ENCODE measurements around the gene PTPN6. TPM values are rescaled to one million over a fixed set of nuclear protein-coding genes. Genes with fewer than 3 reads are reported as not detected.

PTPN6 gene
- total RNA-seq, 2 donors from 2014 or later = 44.8 to 48.1 TPM

DNA sequence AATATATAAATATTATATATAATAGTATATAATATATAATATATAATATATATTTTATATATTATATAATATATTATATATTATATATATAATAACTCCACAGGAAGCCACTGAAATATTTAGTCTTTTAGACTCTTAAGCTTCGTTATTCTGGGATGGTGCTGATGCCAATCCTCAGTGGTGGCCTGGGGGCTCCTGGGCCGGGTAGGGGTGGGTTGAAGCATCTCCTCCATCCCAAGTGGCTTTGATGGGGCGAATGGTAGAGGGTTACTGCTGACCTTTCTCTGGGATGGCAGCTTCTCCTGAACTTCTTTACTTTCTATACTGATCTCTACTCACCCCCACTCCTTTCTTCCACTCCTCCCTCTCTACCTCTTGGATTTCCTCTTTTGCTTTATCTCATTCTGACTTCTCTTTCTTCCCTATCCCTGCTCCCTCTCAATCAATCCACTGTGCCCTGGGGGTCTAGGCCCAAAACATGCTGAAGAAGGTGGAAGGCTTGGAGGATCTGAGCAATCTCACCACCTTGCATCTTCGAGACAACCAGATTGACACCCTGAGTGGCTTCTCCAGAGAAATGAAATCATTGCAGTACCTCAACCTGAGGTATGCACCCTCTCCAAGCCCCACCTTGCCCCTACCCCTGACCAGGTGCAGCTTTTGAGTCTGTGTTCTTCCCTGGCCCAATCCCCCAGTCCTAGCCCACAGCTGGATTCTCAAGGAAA lies 41.6 kb upstream of the PTPN6 start:
- Histone ChIP-seq H3K36me3 (no peaks in the 10 kb centered on the region), H3K9me3 (no peaks in the 10 kb centered on the region), H3K4me3 (no peak overlapping the region), H3K9ac (ENCODE audit: low read depth in 2 of 2, low read length in 2 of 2) (no peak overlapping the region), H3K27me3 (no peaks in the 10 kb centered on the region), H3K4me1 (no peaks in the 10 kb centered on the region), H3K27ac (no peak overlapping the region)
- DNase-seq = no peak
- intact Hi-C loops (cut with DNase I) = no loop called here
- no peak for TF ChIP-seq CTCF (IDR thresholded peaks at IDR 0.05)

GRCh38 chr12:6912164-6912935 lies 38.8 kb upstream of the PTPN6 start:
- no peak overlapping the region for H3K4me3 ChIP-seq
- no peaks in the 10 kb centered on the region for H3K4me1 ChIP-seq
- no peaks in the 10 kb centered on the region for H3K9me3 ChIP-seq
- no peak for DNase-seq
- no peak overlapping the region for H3K9ac ChIP-seq (ENCODE audit: low read depth in 2 of 2, low read length in 2 of 2)
- intact Hi-C loops (cut with DNase I) = no loop called here
- H3K27ac ChIP-seq = no peak overlapping the region
- no peak for TF ChIP-seq CTCF (IDR thresholded peaks at IDR 0.05)
- no peaks in the 10 kb centered on the region for H3K27me3 ChIP-seq
- H3K36me3 ChIP-seq = no peaks in the 10 kb centered on the region

DNA sequence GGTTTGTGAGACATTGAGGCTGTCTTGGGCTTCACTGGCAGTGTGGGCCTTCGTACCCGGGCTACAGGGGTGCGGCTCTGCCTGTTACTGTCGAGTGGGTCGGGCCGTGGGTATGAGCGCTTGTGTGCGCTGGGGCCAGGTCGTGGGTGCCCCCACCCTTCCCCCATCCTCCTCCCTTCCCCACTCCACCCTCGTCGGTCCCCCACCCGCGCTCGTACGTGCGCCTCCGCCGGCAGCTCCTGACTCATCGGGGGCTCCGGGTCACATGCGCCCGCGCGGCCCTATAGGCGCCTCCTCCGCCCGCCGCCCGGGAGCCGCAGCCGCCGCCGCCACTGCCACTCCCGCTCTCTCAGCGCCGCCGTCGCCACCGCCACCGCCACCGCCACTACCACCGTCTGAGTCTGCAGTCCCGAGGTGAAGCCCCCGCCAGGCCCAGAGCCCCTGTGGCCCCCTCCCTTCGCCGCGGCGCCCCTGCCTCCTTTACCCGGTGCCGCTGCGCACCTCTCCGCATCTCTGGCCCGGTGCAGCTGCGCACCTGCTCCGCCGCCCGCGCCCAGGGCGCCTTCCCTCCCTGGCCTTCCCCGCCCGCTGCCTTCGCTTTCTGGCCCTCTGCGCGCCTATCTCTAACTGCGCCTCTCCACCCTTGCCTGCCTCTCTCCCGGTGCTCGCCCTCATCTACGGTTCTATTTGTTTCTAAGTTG lies 36.8 kb upstream of the PTPN6 start, which contains the start of gene ENO2:
ENO2 (plus strand) TSS at position 335 of the 701 bp plus-strand sequence. CDS start 1,253 bp downstream, outside the sequence.
- no peaks in the 10 kb centered on the region for H3K36me3 ChIP-seq
- H3K27me3 ChIP-seq = no peaks in the 10 kb centered on the region
- H3K9me3 ChIP-seq = no peaks in the 10 kb centered on the region
- intact Hi-C loops (cut with DNase I) = no loop called here
- H3K27ac ChIP-seq = peak within 1 kb of the TSS; percentile 61
- DNase-seq = peak; percentile 74
- TF ChIP-seq CTCF (IDR thresholded peaks at IDR 0.05) = no peak
- no peaks in the 10 kb centered on the region for H3K4me1 ChIP-seq
- peak within 1 kb of the TSS; percentile 54 for H3K4me3 ChIP-seq
- H3K9ac ChIP-seq (ENCODE audit: low read depth in 2 of 2, low read length in 2 of 2) = peak within 1 kb of the TSS; percentile 40 to 82

- H3K36me3 ChIP-seq = no peaks in the 10 kb centered on the region
- no peak for TF ChIP-seq CTCF (IDR thresholded peaks at IDR 0.05)
- H3K9ac ChIP-seq (ENCODE audit: low read depth in 2 of 2, low read length in 2 of 2) = peak overlapping the region; percentile 40 to 82
- peak overlapping the region; percentile 54 for H3K4me3 ChIP-seq
- no peaks in the 10 kb centered on the region for H3K27me3 ChIP-seq
- no peaks in the 10 kb centered on the region for H3K9me3 ChIP-seq
- H3K4me1 ChIP-seq = no peaks in the 10 kb centered on the region
- intact Hi-C loops (cut with DNase I) = no loop called here
- peak overlapping the region; percentile 61 for H3K27ac ChIP-seq
- DNase-seq = peak; percentile 65
Measured at GRCh38 chr12:6914947-6915788, 36.0 kb upstream of the PTPN6 start.
